ENCODE results near the gene ZNF280A. TPM values are rescaled to one million over a fixed set of nuclear protein-coding genes. Genes with fewer than 3 reads are reported as not detected.
"Not testable (repeated sequence)": the region's sequence is repeated elsewhere in the genome, so short reads cannot be mapped to it uniquely, and the experiment has no call there.

The ZNF280A gene
- total RNA-seq, 1 experiment from 2014 or later, result 0.22 TPM

DNA sequence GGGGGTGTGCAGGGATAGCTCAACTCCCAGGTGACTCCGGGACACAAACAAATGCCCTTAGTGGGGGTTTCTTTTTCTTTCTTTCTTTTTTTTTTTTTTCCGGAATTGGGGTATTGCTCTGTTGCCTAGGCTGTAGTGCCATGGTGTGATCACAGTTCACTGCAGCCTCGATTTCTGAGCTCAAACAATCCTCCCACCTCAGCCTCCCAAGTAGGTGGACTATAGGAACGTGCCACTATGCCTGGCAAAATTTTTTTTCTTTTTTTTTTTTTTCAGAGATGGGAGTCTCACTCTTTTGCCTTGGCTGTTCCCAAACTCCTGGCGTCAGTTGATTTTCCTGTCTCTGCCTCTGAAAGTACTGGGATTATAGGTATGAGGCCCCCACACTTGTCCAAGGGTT lies 13.8 kb upstream of the ZNF280A start:
- CTCF ChIA-PET, result no interaction called here
- TF ChIP-seq SP1 (CRISPR knock-in tag; conservative IDR thresholded peaks at IDR 0.05) (no peak), ZNF232 (CRISPR knock-in tag; IDR thresholded peaks at IDR 0.05) (no peak), ZNF121 (CRISPR knock-in tag; IDR thresholded peaks at IDR 0.05) (no peak), JUN (CRISPR knock-in tag; IDR thresholded peaks at IDR 0.05) (no peak), GABPB1 (CRISPR knock-in tag; IDR thresholded peaks at IDR 0.05) (no peak), JAZF1 (CRISPR knock-in tag; IDR thresholded peaks at IDR 0.05) (no peak), ESRRA (CRISPR knock-in tag; IDR thresholded peaks at IDR 0.05; ENCODE audit: borderline replicate concordance) (no peak), MXD4 (CRISPR knock-in tag; IDR thresholded peaks at IDR 0.05; ENCODE audit: borderline replicate concordance) (no peak), FOXP1 (CRISPR knock-in tag; IDR thresholded peaks at IDR 0.05; ENCODE audit: borderline replicate concordance) (no peak)
- TF ChIP-seq, protein P1, sequence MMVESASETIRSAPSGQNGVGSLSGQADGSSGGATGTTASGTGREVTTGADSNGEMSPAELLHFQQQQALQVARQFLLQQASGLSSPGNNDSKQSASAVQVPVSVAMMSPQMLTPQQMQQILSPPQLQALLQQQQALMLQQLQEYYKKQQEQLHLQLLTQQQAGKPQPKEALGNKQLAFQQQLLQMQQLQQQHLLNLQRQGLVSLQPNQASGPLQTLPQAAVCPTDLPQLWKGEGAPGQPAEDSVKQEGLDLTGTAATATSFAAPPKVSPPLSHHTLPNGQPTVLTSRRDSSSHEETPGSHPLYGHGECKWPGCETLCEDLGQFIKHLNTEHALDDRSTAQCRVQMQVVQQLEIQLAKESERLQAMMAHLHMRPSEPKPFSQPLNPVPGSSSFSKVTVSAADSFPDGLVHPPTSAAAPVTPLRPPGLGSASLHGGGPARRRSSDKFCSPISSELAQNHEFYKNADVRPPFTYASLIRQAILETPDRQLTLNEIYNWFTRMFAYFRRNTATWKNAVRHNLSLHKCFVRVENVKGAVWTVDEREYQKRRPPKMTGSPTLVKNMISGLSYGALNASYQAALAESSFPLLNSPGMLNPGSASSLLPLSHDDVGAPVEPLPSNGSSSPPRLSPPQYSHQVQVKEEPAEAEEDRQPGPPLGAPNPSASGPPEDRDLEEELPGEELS (CRISPR knock-in tag; IDR thresholded peaks at IDR 0.05), result no peak
- TF ChIP-seq, protein P2, sequence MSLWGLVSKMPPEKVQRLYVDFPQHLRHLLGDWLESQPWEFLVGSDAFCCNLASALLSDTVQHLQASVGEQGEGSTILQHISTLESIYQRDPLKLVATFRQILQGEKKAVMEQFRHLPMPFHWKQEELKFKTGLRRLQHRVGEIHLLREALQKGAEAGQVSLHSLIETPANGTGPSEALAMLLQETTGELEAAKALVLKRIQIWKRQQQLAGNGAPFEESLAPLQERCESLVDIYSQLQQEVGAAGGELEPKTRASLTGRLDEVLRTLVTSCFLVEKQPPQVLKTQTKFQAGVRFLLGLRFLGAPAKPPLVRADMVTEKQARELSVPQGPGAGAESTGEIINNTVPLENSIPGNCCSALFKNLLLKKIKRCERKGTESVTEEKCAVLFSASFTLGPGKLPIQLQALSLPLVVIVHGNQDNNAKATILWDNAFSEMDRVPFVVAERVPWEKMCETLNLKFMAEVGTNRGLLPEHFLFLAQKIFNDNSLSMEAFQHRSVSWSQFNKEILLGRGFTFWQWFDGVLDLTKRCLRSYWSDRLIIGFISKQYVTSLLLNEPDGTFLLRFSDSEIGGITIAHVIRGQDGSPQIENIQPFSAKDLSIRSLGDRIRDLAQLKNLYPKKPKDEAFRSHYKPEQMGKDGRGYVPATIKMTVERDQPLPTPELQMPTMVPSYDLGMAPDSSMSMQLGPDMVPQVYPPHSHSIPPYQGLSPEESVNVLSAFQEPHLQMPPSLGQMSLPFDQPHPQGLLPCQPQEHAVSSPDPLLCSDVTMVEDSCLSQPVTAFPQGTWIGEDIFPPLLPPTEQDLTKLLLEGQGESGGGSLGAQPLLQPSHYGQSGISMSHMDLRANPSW (CRISPR knock-in tag; conservative IDR thresholded peaks at IDR 0.05; ENCODE audit: low read depth), result no peak
- peaks cover 83% of the 10 kb centered on the region for H3K27me3 Mint-ChIP-seq (ENCODE audit: low read depth)

DNA sequence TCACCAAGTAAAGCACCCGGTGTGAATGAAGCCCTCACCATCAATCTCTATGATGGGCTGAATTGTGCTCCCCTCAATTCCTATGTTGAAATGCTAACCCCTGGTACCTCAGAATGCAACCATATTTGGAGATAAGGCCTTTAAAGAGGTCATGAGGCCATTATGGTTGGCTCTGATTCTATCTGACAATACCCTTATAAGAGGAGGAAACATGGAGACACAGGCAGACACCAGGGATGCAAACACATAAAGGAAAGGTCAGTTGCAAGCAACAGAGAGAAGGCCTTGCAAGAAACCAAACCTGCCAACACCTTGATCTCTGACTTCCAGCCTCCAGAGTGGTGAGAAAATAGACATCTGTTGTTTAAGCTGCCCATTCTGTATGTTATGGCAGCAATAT lies 13.3 kb upstream of the ZNF280A start:
- no peaks in the 10 kb centered on the region for H3K4me1 Mint-ChIP-seq
- CTCF ChIA-PET, result no interaction called here
- no peak overlapping the region for H3K4me3 Mint-ChIP-seq
- peaks cover 83% of the 10 kb centered on the region for H3K27me3 Mint-ChIP-seq (ENCODE audit: low read depth)
- H3K27ac Mint-ChIP-seq, result no peak overlapping the region
- ATAC-seq, result no peak
- H3K36me3 Mint-ChIP-seq, result no peaks in the 10 kb centered on the region
- POLR2A ChIA-PET, result no interaction called here
- DNase-seq (ENCODE audit: low spot score), result no peak
- no peaks in the 10 kb centered on the region for H3K9me3 Mint-ChIP-seq
- TF ChIP-seq, protein P3, sequence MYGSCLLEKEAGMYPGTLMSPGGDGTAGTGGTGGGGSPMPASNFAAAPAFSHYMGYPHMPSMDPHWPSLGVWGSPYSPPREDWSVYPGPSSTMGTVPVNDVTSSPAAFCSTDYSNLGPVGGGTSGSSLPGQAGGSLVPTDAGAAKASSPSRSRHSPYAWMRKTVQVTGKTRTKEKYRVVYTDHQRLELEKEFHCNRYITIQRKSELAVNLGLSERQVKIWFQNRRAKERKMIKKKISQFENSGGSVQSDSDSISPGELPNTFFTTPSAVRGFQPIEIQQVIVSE (CRISPR knock-in tag; IDR thresholded peaks at IDR 0.05; ENCODE audit: borderline replicate concordance), result no peak
- TF ChIP-seq SMAD3 (CRISPR knock-in tag; IDR thresholded peaks at IDR 0.05; ENCODE audit: borderline replicate concordance), result no peak

More for the DNA sequence above, 13.8 kb upstream of the ZNF280A start:
- 0 out of 2 replicates have a peak, but pooled peaks cover 3% of the 10 kb centered on the region for H3K9me3 Mint-ChIP-seq
- no peak for DNase-seq (ENCODE audit: low spot score)
- POLR2A ChIA-PET, result no interaction called here
- no peak overlapping the region for H3K4me3 Mint-ChIP-seq
- H3K36me3 Mint-ChIP-seq, result no peaks in the 10 kb centered on the region
- H3K27ac Mint-ChIP-seq, result no peak overlapping the region
- no peaks in the 10 kb centered on the region for H3K4me1 Mint-ChIP-seq
- ATAC-seq, result no peak

DNA sequence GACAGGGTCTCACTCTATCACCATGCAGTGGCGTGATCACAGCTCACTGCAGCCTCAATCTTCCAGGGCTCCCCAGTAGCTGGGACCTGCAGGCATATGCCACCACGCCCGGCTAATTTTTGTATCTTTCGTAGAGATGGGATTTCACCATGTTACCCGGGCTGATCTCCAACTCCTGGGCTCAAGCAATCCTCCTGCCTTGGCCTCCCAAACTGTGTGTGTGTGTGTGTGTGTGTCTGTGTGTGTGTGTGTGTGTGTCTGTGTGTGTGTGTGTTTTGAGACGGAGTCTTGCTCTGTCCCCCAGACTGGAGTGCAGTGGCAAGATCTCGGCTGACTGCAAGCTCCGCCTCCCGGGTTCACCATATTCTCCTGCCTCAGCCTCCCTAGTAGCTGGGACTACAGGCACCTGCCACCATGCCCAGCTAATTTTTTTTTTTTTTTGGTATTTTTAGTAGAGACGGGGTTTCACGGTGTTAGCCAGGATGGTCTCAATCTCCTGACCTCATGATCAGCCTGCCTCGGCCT lies 12.5 kb upstream of the ZNF280A start:
- POLR2A ChIA-PET; ATAC-seq; H3K27ac Mint-ChIP-seq; H3K36me3 Mint-ChIP-seq; H3K9me3 Mint-ChIP-seq; H3K4me3 Mint-ChIP-seq; H3K4me1 Mint-ChIP-seq; DNase-seq (ENCODE audit: low spot score): not testable (repeated sequence)
- H3K27me3 Mint-ChIP-seq (ENCODE audit: low read depth), result peaks cover 83% of the 10 kb centered on the region
- CTCF ChIA-PET, result interaction anchor here (1.2 kb wide), 1 partner anchor 190 kb away, joined by 3 read pairs; no protein-coding TSS in a partner anchor

DNA sequence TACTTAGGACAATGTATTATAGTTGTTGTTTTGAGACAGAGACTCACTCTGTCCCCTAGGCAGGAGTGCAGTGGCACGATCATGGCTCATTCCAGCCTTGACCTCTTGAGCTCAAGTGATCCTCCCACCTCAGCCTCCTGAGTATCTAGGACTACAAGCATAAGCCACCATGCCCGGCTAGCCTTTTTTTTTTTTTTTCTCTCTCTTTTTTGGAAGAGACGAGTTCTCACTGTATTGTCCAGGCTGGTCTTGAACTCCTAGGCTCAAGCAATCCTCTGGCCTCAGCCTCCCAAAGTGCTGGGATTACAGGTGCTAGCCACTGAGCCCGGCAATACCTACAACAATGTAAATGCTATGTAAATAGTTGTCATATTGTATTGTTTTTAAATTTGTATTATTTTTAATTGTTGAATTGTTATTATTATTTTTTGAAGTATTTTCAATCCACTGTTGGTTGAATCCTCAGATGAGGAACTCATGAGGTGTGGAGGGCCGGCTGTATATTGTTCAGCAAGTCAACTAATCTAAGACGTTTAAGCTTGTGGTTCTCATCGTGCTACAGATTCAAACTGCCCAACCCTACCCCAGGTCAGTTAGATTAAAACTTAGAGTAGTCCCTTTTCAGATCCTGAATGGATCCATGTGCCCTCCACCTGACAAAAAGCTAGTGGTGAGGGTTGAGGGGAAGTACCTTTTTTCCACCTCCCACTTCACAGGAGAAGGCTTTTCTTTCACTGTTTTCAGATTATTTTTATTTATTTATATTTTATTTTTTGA lies 11.9 kb upstream of the ZNF280A start:
- Mint-ChIP-seq H3K27me3 (ENCODE audit: low read depth) (peaks cover 83% of the 10 kb centered on the region), H3K36me3 (no peaks in the 10 kb centered on the region), H3K9me3 (no peaks in the 10 kb centered on the region), H3K27ac (no peak overlapping the region), H3K4me1 (no peaks in the 10 kb centered on the region), H3K4me3 (no peak overlapping the region)
- POLR2A ChIA-PET, result no interaction called here
- no peak for DNase-seq (ENCODE audit: low spot score)
- CTCF ChIA-PET, result interaction anchor here (1.2 kb wide), 1 partner anchor 189 kb away, joined by 3 read pairs; no protein-coding TSS in a partner anchor
- no peak for ATAC-seq
- no peak for TF ChIP-seq PRRX2 (CRISPR knock-in tag; IDR thresholded peaks at IDR 0.05)
- no peak for TF ChIP-seq TEAD1 (CRISPR knock-in tag; IDR thresholded peaks at IDR 0.05)
- no peak for TF ChIP-seq NR3C1 (CRISPR knock-in tag; conservative IDR thresholded peaks at IDR 0.05; ENCODE audit: low read depth)
- TF ChIP-seq, protein P4, sequence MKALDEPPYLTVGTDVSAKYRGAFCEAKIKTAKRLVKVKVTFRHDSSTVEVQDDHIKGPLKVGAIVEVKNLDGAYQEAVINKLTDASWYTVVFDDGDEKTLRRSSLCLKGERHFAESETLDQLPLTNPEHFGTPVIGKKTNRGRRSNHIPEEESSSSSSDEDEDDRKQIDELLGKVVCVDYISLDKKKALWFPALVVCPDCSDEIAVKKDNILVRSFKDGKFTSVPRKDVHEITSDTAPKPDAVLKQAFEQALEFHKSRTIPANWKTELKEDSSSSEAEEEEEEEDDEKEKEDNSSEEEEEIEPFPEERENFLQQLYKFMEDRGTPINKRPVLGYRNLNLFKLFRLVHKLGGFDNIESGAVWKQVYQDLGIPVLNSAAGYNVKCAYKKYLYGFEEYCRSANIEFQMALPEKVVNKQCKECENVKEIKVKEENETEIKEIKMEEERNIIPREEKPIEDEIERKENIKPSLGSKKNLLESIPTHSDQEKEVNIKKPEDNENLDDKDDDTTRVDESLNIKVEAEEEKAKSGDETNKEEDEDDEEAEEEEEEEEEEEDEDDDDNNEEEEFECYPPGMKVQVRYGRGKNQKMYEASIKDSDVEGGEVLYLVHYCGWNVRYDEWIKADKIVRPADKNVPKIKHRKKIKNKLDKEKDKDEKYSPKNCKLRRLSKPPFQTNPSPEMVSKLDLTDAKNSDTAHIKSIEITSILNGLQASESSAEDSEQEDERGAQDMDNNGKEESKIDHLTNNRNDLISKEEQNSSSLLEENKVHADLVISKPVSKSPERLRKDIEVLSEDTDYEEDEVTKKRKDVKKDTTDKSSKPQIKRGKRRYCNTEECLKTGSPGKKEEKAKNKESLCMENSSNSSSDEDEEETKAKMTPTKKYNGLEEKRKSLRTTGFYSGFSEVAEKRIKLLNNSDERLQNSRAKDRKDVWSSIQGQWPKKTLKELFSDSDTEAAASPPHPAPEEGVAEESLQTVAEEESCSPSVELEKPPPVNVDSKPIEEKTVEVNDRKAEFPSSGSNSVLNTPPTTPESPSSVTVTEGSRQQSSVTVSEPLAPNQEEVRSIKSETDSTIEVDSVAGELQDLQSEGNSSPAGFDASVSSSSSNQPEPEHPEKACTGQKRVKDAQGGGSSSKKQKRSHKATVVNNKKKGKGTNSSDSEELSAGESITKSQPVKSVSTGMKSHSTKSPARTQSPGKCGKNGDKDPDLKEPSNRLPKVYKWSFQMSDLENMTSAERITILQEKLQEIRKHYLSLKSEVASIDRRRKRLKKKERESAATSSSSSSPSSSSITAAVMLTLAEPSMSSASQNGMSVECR (CRISPR knock-in tag; IDR thresholded peaks at IDR 0.05; ENCODE audit: borderline replicate concordance), result no peak
- no peak for TF ChIP-seq SMAD3 (CRISPR knock-in tag; IDR thresholded peaks at IDR 0.05; ENCODE audit: borderline replicate concordance)
- TF ChIP-seq NFE2L1 (CRISPR knock-in tag; IDR thresholded peaks at IDR 0.05), result no peak
- no peak for TF ChIP-seq TEAD4 (CRISPR knock-in tag; IDR thresholded peaks at IDR 0.05)
- no peak for TF ChIP-seq JUN (CRISPR knock-in tag; IDR thresholded peaks at IDR 0.05)
- no peak for TF ChIP-seq ZNF121 (CRISPR knock-in tag; IDR thresholded peaks at IDR 0.05)
